ENCODE results near the gene WWOX. TPM values are rescaled to one million over a fixed set of nuclear protein-coding genes. Genes with fewer than 3 reads are reported as not detected.

Gene WWOX
- total and polyA plus RNA-seq, 4 donors = 5.4 to 61.5 (median 18.4) TPM

DNA sequence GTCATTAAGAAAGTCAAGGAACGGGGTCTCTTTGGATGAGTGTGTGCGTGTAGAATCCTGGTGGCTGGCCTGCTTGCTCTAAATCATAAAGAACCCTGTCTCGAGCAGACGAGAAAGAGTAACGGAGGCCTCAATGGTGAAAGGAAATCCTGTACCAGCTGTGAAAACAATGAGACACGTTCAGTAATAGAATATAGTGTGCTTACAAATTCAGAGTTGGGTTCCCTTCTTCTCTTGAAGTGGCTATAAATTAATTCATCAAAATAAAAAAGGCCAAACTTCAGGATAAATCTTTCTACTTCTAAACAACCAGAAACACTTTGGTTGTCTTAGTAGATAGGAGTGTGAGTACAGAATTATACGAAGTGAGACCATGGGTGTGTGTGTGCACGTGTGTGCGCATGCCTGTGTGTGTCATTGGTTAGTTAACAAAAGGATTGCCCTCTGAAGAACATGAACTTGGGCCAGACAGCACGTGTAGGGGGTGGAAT is 48.5 kb downstream of the WWOX start:
- peaks cover 0 to 5% (median 0%) of the 10 kb centered on the region in 4 donors for H3K36me3 ChIP-seq (ENCODE audit: control insufficient read depth in 4 of 4, insufficient read depth in 4 of 4, low read length in 4 of 4)
- H3K27ac ChIP-seq (ENCODE audit: low read depth in 1 of 2, low read length in 1 of 2) = no peak overlapping the region
- H3K4me1 ChIP-seq (ENCODE audit: control insufficient read depth in 5 of 5, insufficient read depth in 5 of 5, low read length in 5 of 5) = peaks cover 0 to 18% (median 5%) of the 10 kb centered on the region in 5 donors
- WGBS, 2 donors = 63 to 65% methylated on average over 10 of the region's 10 CpGs
- no peak for TF ChIP-seq CTCF (IDR thresholded peaks at IDR 0.05; ENCODE audit: control extremely low read depth, extremely low read depth)
- ATAC-seq (ENCODE audit: insufficient read depth, low FRiP score) (no peak), DNase-seq (peak; percentile 37 to 78 (median 72))
- no peak overlapping the region for H3K4me3 ChIP-seq
- no peaks in the 10 kb centered on the region for H3K9me3 ChIP-seq (ENCODE audit: control insufficient read depth in 4 of 4, insufficient read depth in 3 of 4, low read length in 3 of 4)
- H3K9ac ChIP-seq (ENCODE audit: insufficient read depth in 1 of 2, low read length in 2 of 2) = peak overlapping the region in 1 of 2 donors; percentile 13
- no peaks in the 10 kb centered on the region for H3K27me3 ChIP-seq (ENCODE audit: control insufficient read depth in 3 of 3, insufficient read depth in 3 of 3, low read length in 2 of 3)

DNA sequence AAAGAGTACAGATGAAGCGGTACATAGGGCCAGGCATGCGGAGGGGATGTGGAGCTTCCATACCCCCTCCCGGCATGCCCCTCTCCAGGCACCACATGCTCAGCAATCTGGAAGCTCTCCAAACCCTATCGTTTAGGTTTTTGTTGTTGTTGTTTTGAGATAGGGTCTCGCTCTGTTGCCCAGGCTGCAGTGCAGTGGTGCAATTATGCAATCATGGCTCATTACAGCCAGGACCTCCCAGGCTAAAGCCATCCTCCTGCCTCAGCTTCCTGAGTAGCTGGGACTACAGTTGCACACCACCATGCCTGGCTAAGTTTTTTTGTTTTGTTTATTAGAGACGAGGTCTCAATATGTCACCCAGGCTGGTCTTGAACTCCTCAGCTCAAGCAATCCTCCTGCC is 50.8 kb downstream of the WWOX start:
- no peak overlapping the region for H3K27ac ChIP-seq (ENCODE audit: low read depth in 1 of 2, low read length in 1 of 2)
- no peak overlapping the region for H3K4me3 ChIP-seq
- WGBS, 2 donors = 82 to 91% methylated on average over 6 of the region's 6 CpGs
- DNase-seq (no peak), ATAC-seq (ENCODE audit: insufficient read depth, low FRiP score) (no peak)
- peaks cover 0 to 17% (median 5%) of the 10 kb centered on the region in 5 donors for H3K4me1 ChIP-seq (ENCODE audit: control insufficient read depth in 5 of 5, insufficient read depth in 5 of 5, low read length in 5 of 5)
- peaks cover 0 to 5% (median 0%) of the 10 kb centered on the region in 4 donors for H3K36me3 ChIP-seq (ENCODE audit: control insufficient read depth in 4 of 4, insufficient read depth in 4 of 4, low read length in 4 of 4)
- no peak for TF ChIP-seq CTCF (IDR thresholded peaks at IDR 0.05; ENCODE audit: control extremely low read depth, extremely low read depth)
- H3K9ac ChIP-seq (ENCODE audit: insufficient read depth in 1 of 2, low read length in 2 of 2) = no peak overlapping the region
- H3K27me3 ChIP-seq (ENCODE audit: control insufficient read depth in 3 of 3, insufficient read depth in 3 of 3, low read length in 2 of 3) = no peaks in the 10 kb centered on the region
- H3K9me3 ChIP-seq (ENCODE audit: control insufficient read depth in 4 of 4, insufficient read depth in 3 of 4, low read length in 3 of 4) = peaks cover 0 to 2% (median 0%) of the 10 kb centered on the region in 4 donors

DNA sequence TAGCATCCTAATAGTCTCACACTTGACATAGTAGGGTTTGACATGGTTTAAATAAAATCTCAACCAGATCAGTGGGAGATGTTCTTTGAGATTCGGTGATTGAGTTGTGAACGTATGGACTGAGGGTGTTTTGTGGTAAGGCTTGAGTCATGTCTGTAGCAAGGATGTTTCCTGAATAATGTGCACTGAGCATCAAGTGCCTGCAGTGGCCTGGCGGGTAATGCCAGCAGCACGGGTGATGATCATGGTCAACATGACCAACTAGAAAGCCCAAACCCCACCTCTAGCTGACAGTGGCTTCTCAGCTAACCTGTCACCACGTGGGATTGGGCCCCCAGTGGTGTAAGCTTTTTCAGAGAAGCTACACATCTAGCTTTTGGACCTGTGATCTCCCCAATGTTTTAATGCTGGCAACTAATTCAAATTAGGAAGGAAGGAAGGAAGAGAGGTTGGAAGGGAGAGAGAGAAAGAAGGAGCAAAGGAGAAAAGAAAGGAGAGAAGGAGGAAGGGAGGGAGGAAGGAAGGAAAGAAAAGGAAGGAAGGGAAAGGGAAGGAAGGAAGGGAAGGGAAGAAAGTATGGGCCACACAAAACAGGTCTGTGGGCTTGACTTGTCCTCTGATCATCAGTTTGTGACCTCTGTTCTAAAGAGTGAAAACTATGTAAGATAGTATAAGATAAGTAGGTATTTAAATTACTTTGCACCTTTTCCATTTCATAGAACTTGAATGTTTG is 55.4 kb downstream of the WWOX start:
- TF ChIP-seq CTCF (IDR thresholded peaks at IDR 0.05; ENCODE audit: control extremely low read depth, extremely low read depth) = no peak
- Histone ChIP-seq H3K36me3 (ENCODE audit: control insufficient read depth in 4 of 4, insufficient read depth in 4 of 4, low read length in 4 of 4) (no peaks in the 10 kb centered on the region), H3K27me3 (ENCODE audit: control insufficient read depth in 3 of 3, insufficient read depth in 3 of 3, low read length in 2 of 3) (no peaks in the 10 kb centered on the region), H3K4me1 (ENCODE audit: control insufficient read depth in 5 of 5, insufficient read depth in 5 of 5, low read length in 5 of 5) (peaks cover 0 to 8% (median 0%) of the 10 kb centered on the region in 5 donors), H3K4me3 (no peak overlapping the region), H3K9ac (ENCODE audit: insufficient read depth in 1 of 2, low read length in 2 of 2) (no peak overlapping the region), H3K27ac (ENCODE audit: low read depth in 1 of 2, low read length in 1 of 2) (no peak overlapping the region), H3K9me3 (ENCODE audit: control insufficient read depth in 4 of 4, insufficient read depth in 3 of 4, low read length in 3 of 4) (peaks cover 0 to 2% (median under 1%) of the 10 kb centered on the region in 4 donors)
- no peak for ATAC-seq (ENCODE audit: insufficient read depth, low FRiP score)
- no peak for DNase-seq
- WGBS, 2 donors = 64 to 69% methylated on average over 5 of the region's 5 CpGs
